Forelimb muscle (tissue), 1 donor: Measurements from ENCODE around the gene CEP250. TPM values are rescaled to one million over a fixed set of nuclear protein-coding genes. Genes with fewer than 3 reads are reported as not detected.
A peak's percentile ranks its signal among the peaks of the same experiment; 100 is the strongest.
"Not testable (repeated sequence)": the region's sequence is repeated elsewhere in the genome, so short reads cannot be mapped to it uniquely, and the experiment has no call there.

Experiments
- DNase-seq: peaks from one replicate; pipeline ENCODE4 v3.0.0-alpha.2; 2013; ENCODE audit warnings: low read depth
- polyA plus RNA-seq: library from polyadenylated mRNA; unstranded; fragments of 120-200 nt; gene quantifications from one replicate; pipeline ENCODE4 v1.2.1, GENCODE V29; 2013; ENCODE audit not compliant: insufficient read length

Gene CEP250, protein sequence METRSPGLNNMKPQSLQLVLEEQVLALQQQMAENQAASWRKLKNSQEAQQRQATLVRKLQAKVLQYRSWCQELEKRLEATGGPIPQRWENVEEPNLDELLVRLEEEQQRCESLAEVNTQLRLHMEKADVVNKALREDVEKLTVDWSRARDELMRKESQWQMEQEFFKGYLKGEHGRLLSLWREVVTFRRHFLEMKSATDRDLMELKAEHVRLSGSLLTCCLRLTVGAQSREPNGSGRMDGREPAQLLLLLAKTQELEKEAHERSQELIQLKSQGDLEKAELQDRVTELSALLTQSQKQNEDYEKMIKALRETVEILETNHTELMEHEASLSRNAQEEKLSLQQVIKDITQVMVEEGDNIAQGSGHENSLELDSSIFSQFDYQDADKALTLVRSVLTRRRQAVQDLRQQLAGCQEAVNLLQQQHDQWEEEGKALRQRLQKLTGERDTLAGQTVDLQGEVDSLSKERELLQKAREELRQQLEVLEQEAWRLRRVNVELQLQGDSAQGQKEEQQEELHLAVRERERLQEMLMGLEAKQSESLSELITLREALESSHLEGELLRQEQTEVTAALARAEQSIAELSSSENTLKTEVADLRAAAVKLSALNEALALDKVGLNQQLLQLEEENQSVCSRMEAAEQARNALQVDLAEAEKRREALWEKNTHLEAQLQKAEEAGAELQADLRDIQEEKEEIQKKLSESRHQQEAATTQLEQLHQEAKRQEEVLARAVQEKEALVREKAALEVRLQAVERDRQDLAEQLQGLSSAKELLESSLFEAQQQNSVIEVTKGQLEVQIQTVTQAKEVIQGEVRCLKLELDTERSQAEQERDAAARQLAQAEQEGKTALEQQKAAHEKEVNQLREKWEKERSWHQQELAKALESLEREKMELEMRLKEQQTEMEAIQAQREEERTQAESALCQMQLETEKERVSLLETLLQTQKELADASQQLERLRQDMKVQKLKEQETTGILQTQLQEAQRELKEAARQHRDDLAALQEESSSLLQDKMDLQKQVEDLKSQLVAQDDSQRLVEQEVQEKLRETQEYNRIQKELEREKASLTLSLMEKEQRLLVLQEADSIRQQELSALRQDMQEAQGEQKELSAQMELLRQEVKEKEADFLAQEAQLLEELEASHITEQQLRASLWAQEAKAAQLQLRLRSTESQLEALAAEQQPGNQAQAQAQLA (N-terminal part only)
- 27.6 TPM for polyA plus RNA-seq

DNA sequence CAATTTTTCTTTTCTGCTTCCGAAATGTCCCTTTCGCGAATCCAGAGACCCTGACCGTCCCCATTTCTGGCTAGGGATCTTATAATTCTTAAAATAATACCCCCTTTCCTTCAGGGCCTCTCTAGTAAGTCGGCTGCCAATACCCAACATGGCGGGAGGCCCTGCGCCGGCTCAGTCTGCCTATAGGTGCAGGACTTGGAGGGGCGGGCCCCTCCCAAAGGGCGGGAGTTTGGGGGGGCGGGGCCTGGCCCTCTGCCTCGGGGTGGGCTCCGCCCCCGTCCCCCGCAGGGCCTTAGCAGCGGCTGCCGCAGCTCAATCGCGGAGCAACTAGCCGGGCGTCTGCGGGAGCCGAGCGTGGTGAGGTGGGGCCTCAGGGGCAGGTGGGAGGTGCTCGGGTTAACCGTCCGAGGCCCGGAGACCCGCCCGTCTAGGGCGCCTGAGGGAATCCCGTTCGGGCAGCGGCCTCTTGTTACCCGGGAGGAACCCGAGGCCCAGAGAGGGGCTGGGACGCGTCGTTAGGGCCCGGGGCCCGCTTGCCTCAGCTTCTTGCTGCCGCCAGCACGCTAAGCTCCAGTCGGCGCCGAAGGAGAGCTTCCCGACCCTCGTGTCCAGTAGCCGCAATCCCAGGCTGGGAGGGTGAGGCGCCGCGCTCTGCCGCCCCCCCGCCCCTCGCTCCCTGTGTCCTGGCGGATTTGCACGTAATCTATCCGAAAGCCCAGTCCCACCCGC, at the start of gene CEP250:
Gene CEP250 (plus strand): TSS at position 718 of the 729 bp plus-strand sequence. CDS start 6,770 bp downstream, outside the sequence.
- DNase-seq = peak; percentile 76

DNA sequence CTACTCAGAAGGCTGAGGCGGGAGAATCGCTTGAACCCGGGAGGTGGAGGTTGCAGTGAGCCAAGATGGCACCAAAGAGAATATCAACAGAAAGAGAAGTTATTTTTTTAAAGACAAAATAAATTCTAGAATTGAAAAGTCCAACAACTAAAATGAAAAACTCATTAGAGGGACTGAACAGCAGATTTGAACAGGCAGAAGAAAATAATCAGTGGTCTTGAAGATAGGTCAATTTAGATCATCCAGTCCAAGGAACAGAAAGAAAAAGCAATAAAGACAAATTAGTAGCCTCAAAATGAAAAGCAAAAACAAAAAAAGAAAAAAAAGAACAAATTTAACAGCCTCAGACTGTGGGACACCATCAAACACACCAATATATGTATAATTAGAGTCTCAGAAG, 49.6 kb upstream of the CEP250 start:
- no peak for DNase-seq

DNA sequence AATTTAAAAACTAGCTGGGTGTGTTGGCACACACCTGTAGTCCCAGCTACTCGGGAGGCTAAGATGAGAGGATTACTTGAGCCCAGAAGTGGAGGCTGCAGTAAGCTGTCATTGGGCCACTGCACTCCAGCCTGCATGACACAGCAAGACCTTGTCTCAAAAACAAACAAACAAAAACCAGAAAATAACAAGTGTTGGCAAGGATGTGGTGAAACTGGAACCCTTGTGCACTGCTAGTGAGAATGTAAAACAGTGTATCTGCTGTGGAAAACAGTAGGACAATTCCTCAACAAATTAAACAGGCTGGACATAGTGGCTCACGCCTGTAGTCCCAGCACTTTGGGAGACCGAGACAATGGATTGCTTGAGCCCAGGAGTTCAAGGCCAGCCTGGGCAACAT, 47.1 kb upstream of the CEP250 start:
- DNase-seq = no peak

DNA sequence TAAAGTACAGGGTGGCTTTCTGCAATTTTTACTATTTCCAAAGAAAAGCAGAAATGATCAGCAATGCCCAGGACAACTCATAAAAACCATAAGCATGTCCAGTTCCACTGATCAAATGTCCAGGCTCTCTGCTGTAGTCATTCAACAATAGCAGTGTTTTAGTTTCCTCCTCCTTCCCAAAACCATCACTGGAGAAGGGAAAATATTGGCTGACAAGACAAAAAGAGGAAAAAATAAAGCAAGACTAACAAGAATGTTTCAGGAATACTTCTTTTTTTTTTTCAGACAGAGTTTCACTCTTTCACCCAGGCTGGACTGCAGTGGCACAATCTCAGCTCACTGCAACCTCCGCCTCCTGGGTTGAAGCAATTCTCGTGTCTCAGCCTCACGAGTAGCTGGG, 45.9 kb upstream of the CEP250 start:
- DNase-seq = no peak

GRCh38 chr20:35410613-35411012, 44.8 kb upstream of the CEP250 start:
- DNase-seq = no peak

- DNase-seq = no peak
Measured at GRCh38 chr20:35421322-35421721, 34.1 kb upstream of the CEP250 start.

DNA sequence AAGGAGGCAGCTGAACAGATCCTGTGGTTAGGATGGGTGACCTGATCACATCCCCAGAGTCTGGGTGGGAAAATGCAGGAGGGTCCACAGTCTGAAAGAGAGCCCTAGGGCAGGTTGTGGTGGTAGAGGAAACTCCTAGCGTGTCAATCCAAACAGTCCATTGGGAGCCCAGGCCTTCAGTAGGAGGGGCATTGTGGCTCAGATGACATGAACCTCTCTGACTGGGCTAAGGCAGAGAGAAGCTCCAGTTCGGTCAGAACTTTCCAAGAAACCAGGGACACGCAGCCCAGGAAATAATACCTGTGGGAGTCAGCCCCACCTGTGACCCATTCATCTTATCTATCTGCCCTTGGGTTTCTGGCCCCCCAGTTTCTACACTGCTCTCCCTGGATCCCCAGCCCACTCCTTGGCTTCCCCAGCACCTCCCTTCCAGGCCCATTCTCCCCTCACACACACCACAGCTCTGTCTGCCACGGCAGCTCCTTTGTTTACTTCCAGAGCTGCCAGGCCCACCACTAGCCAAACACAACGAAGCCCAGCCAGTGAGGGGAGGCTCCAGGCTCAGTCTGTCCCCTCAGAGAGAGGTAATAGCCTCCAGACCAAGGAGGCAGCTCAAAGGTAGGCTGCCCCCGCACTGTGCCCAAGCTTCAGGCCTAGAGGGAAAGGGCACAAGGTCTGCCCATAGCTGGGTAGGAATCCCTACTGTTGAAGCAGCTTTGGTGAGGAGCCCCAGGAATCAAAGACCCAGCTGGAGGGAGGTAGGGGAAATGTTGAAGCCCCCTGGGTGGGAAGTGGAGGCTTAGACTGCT, 23.6 kb upstream of the CEP250 start:
- DNase-seq = no peak

DNA sequence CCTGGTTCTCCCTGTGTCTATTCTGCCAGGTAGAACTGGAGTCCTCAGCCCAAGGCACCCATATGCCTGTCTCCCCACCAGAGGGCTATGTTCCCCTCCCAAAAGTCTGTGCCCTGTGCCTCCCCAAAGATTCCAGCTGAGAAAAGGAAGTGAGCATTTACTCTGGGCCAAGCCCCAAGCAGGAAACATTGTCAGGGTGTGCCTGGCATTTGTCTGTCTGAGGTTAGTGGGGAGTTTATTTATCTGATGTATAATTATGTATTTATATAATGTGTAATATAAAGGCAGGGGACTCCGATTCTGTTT, 23.0 kb upstream of the CEP250 start:
- no peak for DNase-seq

DNA sequence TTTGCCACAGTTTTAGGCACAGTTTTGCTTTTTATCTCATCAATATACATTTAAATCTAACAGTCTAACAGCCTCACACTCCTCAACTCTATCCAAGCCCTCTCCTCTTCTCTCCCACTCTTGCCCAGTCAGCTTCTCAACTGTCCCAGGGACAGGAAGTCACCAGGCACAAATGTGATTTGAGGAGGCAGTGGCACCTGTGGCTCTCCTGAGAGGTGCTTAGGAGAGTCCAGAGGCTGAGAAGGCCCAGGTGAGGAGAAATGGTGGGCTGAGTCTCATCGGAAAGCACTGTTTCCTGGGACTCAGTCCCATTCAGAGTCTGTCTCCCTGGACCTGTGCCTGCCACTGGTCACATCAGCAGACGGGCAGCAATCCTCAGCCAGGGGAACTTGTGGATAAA, 22.1 kb upstream of the CEP250 start:
- DNase-seq = no peak

DNA sequence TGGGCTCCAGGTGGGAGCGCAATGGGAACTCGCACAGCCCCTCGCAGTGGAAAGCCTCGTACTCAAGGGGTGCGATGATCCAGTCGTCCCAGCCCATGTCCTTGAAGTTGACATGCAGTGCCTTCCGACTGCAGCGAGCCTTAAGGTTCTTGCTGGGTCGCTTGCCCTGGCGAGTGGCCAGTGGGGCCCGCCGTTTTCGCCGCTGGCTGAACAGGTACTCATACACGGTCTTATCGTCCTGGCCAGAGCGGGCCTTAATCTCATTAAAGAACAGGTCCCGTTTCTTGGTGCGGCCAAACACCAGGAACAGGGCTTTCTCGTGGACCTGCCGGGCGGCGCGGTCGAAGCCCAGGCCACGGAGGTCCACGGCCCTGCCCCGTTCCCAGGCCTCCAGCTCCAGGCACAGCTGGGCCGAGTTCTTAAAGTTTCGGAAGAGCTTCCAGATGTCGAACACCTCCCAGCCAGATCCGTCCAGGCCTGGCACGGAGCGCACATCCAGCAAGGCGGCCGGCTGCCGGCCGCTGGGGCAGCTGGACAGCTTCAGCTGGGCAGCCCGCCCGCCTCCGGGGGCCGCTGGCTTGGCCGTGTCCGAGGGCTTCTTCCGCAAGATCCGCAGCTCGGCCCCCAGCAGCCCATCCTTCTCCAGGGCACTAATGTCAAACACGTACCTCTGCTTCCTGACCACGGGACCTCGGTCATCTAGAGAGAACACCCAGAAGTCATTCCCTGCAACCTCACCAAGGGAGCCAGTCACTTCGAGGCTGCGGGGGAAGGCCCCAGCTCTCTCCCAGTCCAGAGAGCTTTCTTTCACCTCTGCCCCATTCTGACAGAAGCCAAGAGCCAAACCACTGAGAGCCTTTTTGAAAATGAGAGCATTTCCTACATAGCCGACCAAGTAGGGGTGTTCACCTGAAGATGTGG, 21.1 kb upstream of the CEP250 start:
- DNase-seq = no peak

- no peak for DNase-seq
Measured at GRCh38 chr20:35436177-35436573, 19.2 kb upstream of the CEP250 start.

DNA sequence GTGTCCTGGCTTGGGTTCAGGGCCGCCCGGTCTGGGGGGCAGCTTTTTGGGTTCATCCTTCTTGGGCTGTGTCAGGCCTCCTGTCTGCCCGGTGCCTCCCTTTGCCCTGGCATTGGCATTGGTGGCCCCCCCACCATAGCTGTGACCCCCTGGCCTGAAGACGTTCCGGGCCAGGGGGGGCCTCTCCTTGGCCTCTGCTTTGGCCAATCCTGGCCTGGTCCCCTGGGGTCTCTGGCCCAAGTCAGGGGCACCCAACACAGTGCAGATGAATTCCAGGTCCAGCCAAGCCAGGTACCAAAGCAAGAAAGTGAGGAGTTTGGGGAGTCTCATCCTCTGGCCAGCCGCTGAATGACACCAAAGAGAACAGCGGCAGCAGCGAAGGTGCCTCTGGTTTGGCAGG, 17.8 kb upstream of the CEP250 start:
- DNase-seq = no peak

DNA sequence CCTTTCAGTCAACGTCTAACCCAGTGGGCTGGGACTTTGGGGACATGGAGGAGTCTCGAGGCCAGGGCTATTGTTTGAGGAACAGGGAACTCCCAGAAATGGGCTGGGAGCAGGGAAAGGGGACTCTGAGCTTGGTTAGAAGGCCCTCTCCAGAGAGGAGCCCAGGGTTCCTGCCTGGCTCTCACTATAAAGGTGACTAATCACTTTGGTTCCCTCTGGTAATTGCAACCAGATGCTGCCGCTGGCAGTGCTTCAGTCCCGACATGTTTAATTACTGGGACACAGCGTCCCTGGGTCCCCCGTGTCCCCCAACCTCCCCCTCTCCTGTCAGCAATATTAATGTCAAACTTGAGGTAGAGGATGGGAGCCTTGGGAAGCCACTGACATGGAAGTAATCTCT, 12.4 kb upstream of the CEP250 start:
- no peak for DNase-seq

DNA sequence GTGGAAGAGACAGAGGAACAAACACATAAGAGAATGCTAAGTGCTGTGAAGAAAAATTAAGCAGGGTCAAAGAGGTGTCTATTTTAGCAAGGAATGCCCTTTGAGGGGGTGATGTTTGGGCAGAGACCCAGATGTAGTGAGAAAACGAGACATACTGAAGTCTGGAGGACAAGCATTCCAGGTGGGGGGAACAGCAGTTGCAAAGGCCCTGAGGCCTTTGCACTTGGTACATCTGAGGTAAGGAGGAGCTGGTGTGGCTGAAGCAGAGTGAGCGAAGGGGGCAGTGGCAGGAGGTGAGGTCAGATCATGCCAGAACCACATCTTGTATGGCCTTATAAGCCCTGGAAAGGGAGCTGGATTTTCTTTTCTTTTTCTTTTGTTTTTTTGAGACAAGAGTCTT, 11.2 kb upstream of the CEP250 start:
- no peak for DNase-seq

- no peak for DNase-seq
Measured at GRCh38 chr20:35446356-35447078, 8.9 kb upstream of the CEP250 start.

DNA sequence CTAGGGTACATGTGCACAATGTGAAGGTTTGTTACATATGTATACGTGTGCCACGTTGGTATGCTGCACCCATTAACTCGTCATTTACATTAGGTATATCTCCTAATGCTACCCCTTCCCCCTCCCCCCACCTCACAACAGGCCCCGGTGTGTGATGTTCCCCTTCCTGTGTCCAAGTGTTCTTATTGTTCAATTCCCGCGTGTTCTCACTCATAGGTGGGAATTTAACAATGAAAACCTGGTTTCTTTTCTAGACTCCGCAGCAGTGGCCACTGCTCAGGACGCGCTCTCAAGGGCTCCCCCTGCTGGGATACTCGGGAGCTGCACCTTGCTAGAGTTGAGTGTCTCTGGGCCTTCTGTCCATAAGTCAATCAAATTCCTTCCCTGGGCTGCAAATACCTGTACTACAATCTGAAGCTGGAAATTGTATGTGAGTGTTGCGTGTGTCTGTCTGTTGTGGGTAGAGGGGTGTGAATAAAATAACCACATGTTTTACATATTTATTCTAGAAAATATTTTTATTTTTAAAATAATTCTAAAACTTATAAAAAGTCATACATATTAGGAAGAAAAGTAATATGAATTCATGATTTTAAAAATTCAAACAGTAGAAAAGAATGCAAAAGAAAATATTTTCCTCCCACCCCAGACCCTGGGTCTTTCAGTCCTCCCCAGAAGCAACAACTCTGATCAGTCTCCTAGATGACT, 8.2 kb upstream of the CEP250 start:
- no peak for DNase-seq

DNA sequence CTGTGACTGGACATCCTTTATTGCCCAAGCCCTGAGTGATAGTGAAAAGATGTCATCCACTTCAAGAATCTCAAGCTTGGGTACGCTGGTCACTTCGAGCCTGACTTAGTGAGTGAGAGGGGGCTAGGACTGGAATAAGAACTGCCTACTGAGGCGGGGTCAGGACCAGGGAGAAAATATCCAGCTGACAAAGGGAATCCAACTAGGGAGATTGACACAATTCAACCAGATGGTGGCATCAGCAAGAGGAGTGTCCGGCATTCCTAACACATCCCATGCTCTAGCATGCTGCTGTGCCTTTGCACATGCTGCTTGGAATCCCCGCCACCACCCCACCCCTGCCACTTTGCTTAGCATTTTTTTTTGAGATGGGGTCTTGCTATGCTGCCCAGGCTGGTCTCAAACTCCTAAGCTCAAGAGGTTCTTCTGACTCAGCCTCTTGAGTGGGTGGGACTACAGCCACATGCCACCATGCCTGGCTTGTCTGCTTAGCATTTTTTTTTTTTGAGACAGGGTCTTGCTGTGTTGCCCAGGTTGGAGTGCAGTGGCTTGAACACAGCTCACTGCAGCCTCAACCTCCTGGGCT, 6.5 kb upstream of the CEP250 start:
- no peak for DNase-seq

DNA sequence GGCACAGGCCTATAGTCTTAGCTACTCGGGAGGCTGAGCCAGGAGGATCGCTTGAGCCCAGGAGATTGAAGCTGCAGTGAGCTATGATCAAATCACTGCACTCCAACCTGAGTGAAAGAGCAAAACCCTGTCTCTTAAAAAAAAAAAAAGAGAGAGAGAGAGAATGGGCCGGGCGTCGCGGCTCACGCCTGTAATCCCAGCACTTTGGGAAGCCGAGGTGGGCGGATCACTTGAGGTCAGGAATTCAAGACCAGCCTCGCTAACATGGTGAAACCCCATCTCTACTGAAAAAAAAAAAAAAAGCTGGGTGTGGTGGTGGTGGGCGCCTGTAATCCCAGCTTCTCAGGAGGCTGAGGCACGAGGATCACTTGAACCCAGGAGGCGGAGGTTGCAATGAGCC, 5.5 kb upstream of the CEP250 start:
- DNase-seq = not testable (repeated sequence)
